Neural cell (in vitro differentiated cells): ENCODE data around the gene CAPN5. TPM values are rescaled to one million over a fixed set of nuclear protein-coding genes. Genes with fewer than 3 reads are reported as not detected.
A peak's percentile ranks its signal among the peaks of the same experiment; 100 is the strongest.

Source experiments
- H2AFZ ChIP-seq: fragments of 200-600, 300-800 bp; sonication (generic), shearing (Covaris generic); 2 replicates; pipeline ENCODE4 v1.6.0; 2014; ENCODE audit warnings: low read depth, mild to moderate bottlenecking, antibody characterized with exemption, low read length, moderate library complexity
- H3F3A ChIP-seq: fragments of 200-600 bp; shearing (Covaris generic); 2 replicates; pipeline ENCODE4 v1.6.1; 2016; ENCODE audit warnings: mild to moderate bottlenecking, moderate library complexity, mixed read lengths, antibody characterized with exemption, low read length; ENCODE audit not compliant: insufficient read depth, poor library complexity, severe bottlenecking
- H3K27ac ChIP-seq: fragments of 200-600, 300-800 bp; sonication (generic), shearing (Covaris generic); 2 replicates; pipeline ENCODE4 v1.5.1; 2014; ENCODE audit warnings: mild to moderate bottlenecking, low read length, moderate library complexity
- H3K27me3 ChIP-seq: fragments of 300-800, 200-600 bp; sonication (generic), shearing (Covaris generic); 2 replicates; pipeline ENCODE4 v1.6.0; 2014; ENCODE audit warnings: mild to moderate bottlenecking, low read depth, low read length, moderate library complexity; ENCODE audit not compliant: insufficient read depth
- H3K36me3 ChIP-seq: fragments of 300-800, 200-600 bp; sonication (generic), shearing (Covaris generic); 2 replicates; pipeline ENCODE4 v1.5.1; 2014; ENCODE audit warnings: mild to moderate bottlenecking, antibody characterized with exemption, low read length, moderate library complexity; ENCODE audit not compliant: insufficient read depth
- H3K4me2 ChIP-seq: fragments of 300-800, 200-600 bp; sonication (generic), shearing (Covaris generic); 2 replicates; pipeline ENCODE4 v1.6.0; 2014; ENCODE audit warnings: mild to moderate bottlenecking, low read length
- H3K4me3 ChIP-seq: fragments of 300-800, 200-600 bp; sonication (generic), shearing (Covaris generic); 2 replicates; pipeline ENCODE4 v1.5.1; 2014; ENCODE audit warnings: mild to moderate bottlenecking, low read length, moderate library complexity
- H3K79me2 ChIP-seq: fragments of 200-600 bp; shearing (Covaris generic); replicated peaks from 2 replicates; pipeline ENCODE4 v1.6.0; 2014; ENCODE audit warnings: mild to moderate bottlenecking, low read length, moderate library complexity; ENCODE audit not compliant: insufficient read depth
- H3K9ac ChIP-seq: fragments of 300-800, 200-600 bp; sonication (generic), shearing (Covaris generic); 2 replicates; pipeline ENCODE4 v1.6.1; 2016; ENCODE audit warnings: mild to moderate bottlenecking, low read length, mixed read lengths
- H3K9me2 ChIP-seq: fragments of 200-600 bp; shearing (Covaris generic); 2 replicates; pipeline ENCODE4 v1.6.1; 2016; ENCODE audit warnings: mild to moderate bottlenecking, low read length, mixed read lengths; ENCODE audit not compliant: insufficient read depth
- H3K9me3 ChIP-seq: fragments of 200-600, 300-800 bp; sonication (generic), shearing (Covaris generic); 2 replicates; pipeline ENCODE4 v1.6.1; 2016; ENCODE audit warnings: mild to moderate bottlenecking, mixed run types, low read length, moderate library complexity, mixed read lengths
- H4K20me1 ChIP-seq: fragments of 200-600 bp; shearing (Covaris generic); 2 replicates; pipeline ENCODE4 v1.6.1; 2016; ENCODE audit warnings: mild to moderate bottlenecking, mixed run types; ENCODE audit not compliant: insufficient read depth
- EP300 ChIP-seq: fragments of 450-650 bp; conservative IDR thresholded peaks from 2 replicates; pipeline ENCODE4 v1.6.1; 2014; ENCODE audit warnings: antibody characterized with exemption, mild to moderate bottlenecking, moderate library complexity; ENCODE audit not compliant: poor library complexity, severe bottlenecking
- EZH2 ChIP-seq: fragments of 200-600, 300-800 bp; shearing (Covaris generic), sonication (generic); IDR thresholded peaks from 2 replicates; pipeline ENCODE4 v1.6.1; 2014; ENCODE audit warnings: antibody characterized with exemption, low read length, borderline replicate concordance, mild to moderate bottlenecking; ENCODE audit not compliant: insufficient read depth, poor library complexity, severe bottlenecking
- MXI1 ChIP-seq: fragments of 450-650 bp; conservative IDR thresholded peaks from 2 replicates; pipeline ENCODE4 v1.6.1; 2014; ENCODE audit warnings: antibody characterized with exemption, mild to moderate bottlenecking; ENCODE audit not compliant: poor library complexity, severe bottlenecking
- POLR2AphosphoS5 ChIP-seq: IDR thresholded peaks from 2 replicates; pipeline ENCODE4 v1.6.1; 2012
- RAD21 ChIP-seq: fragments of 450-650 bp; conservative IDR thresholded peaks from 2 replicates; pipeline ENCODE4 v1.6.1; 2014; ENCODE audit warnings: antibody characterized with exemption, mild to moderate bottlenecking, moderate library complexity
- SMC3 ChIP-seq: fragments of 450-650 bp; conservative IDR thresholded peaks from 2 replicates; pipeline ENCODE4 v1.6.1; 2014; ENCODE audit warnings: antibody characterized with exemption, mild to moderate bottlenecking, moderate library complexity; ENCODE audit not compliant: poor library complexity
- TAF1 ChIP-seq: IDR thresholded peaks from 2 replicates; pipeline ENCODE4 v1.6.1; 2012; ENCODE audit warnings: low read depth
- polyA plus RNA-seq: library from polyadenylated mRNA; depleted of rRNA; stranded (reverse); fragments of >200 nt; gene quantifications from 2 replicates; pipeline ENCODE4 v1.2.3, GENCODE V29; 2014
- TF ChIP-seq, protein P1 (sequence below): fragments of 450-650 bp; IDR thresholded peaks from 2 replicates; pipeline ENCODE4 v1.5.1; 2014; ENCODE audit warnings: antibody characterized with exemption, mild to moderate bottlenecking, moderate library complexity; ENCODE audit not compliant: poor library complexity, severe bottlenecking
- TF ChIP-seq, protein P2 (sequence below): IDR thresholded peaks from 2 replicates; pipeline ENCODE4 v1.6.1; 2012; ENCODE audit warnings: borderline replicate concordance

Gene CAPN5
- polyA plus RNA-seq, 1 donor from 2014 or later, result 20.5 TPM

DNA sequence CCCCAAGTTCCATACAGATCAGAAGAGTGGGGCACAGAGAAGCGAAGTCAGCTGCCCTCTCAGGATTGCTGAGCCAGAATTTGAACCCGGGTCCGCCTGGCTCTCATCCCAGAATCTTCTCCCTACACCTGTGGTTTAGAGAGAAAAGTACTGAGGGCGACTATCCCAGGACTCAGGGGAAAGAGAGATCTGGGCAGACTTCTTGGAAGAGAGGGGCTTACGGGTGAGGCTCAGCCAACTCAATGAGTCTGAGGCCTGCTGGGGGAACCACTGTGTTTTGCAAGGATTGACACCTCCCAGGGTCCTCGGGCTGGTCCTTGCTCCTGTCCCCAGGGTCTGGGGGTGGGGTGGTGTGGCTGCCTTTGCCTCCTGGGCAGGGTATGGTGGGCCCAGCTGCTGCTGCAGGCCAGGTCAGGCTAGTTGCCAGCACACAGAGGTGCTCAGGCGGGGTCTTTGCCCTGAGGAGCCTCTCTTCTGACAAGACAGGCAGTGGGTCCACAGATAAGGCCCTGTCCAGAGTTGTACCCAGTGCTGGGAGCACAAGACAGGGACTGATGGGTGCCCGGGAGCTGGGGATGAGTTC lies 1.2 kb downstream of the CAPN5 start:
- no peak overlapping the region for H2AFZ ChIP-seq
- peak overlapping the region; percentile 78 for H3K9ac ChIP-seq
- no peak overlapping the region for H3K27ac ChIP-seq
- peak overlapping the region; percentile 87 for H3K4me3 ChIP-seq
- H4K20me1 ChIP-seq, result no peaks in the 10 kb centered on the region
- H3K9me2 ChIP-seq, result no peaks in the 10 kb centered on the region
- H3K4me2 ChIP-seq, result peak overlapping the region; percentile 73
- no peaks in the 10 kb centered on the region for H3F3A ChIP-seq
- TF ChIP-seq, protein P1, sequence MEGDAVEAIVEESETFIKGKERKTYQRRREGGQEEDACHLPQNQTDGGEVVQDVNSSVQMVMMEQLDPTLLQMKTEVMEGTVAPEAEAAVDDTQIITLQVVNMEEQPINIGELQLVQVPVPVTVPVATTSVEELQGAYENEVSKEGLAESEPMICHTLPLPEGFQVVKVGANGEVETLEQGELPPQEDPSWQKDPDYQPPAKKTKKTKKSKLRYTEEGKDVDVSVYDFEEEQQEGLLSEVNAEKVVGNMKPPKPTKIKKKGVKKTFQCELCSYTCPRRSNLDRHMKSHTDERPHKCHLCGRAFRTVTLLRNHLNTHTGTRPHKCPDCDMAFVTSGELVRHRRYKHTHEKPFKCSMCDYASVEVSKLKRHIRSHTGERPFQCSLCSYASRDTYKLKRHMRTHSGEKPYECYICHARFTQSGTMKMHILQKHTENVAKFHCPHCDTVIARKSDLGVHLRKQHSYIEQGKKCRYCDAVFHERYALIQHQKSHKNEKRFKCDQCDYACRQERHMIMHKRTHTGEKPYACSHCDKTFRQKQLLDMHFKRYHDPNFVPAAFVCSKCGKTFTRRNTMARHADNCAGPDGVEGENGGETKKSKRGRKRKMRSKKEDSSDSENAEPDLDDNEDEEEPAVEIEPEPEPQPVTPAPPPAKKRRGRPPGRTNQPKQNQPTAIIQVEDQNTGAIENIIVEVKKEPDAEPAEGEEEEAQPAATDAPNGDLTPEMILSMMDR, result no peak
- TF ChIP-seq RAD21 (no peak), EZH2 (no peak), SMC3 (no peak), MXI1 (no peak), TAF1 (no peak), EP300 (no peak), POLR2AphosphoS5 (no peak)
- TF ChIP-seq, protein P2, sequence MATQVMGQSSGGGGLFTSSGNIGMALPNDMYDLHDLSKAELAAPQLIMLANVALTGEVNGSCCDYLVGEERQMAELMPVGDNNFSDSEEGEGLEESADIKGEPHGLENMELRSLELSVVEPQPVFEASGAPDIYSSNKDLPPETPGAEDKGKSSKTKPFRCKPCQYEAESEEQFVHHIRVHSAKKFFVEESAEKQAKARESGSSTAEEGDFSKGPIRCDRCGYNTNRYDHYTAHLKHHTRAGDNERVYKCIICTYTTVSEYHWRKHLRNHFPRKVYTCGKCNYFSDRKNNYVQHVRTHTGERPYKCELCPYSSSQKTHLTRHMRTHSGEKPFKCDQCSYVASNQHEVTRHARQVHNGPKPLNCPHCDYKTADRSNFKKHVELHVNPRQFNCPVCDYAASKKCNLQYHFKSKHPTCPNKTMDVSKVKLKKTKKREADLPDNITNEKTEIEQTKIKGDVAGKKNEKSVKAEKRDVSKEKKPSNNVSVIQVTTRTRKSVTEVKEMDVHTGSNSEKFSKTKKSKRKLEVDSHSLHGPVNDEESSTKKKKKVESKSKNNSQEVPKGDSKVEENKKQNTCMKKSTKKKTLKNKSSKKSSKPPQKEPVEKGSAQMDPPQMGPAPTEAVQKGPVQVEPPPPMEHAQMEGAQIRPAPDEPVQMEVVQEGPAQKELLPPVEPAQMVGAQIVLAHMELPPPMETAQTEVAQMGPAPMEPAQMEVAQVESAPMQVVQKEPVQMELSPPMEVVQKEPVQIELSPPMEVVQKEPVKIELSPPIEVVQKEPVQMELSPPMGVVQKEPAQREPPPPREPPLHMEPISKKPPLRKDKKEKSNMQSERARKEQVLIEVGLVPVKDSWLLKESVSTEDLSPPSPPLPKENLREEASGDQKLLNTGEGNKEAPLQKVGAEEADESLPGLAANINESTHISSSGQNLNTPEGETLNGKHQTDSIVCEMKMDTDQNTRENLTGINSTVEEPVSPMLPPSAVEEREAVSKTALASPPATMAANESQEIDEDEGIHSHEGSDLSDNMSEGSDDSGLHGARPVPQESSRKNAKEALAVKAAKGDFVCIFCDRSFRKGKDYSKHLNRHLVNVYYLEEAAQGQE, result no peak
- H3K79me2 ChIP-seq, result no peaks in the 10 kb centered on the region
- H3K27me3 ChIP-seq, result no peaks in the 10 kb centered on the region
- no peaks in the 10 kb centered on the region for H3K36me3 ChIP-seq
- no peaks in the 10 kb centered on the region for H3K9me3 ChIP-seq

DNA sequence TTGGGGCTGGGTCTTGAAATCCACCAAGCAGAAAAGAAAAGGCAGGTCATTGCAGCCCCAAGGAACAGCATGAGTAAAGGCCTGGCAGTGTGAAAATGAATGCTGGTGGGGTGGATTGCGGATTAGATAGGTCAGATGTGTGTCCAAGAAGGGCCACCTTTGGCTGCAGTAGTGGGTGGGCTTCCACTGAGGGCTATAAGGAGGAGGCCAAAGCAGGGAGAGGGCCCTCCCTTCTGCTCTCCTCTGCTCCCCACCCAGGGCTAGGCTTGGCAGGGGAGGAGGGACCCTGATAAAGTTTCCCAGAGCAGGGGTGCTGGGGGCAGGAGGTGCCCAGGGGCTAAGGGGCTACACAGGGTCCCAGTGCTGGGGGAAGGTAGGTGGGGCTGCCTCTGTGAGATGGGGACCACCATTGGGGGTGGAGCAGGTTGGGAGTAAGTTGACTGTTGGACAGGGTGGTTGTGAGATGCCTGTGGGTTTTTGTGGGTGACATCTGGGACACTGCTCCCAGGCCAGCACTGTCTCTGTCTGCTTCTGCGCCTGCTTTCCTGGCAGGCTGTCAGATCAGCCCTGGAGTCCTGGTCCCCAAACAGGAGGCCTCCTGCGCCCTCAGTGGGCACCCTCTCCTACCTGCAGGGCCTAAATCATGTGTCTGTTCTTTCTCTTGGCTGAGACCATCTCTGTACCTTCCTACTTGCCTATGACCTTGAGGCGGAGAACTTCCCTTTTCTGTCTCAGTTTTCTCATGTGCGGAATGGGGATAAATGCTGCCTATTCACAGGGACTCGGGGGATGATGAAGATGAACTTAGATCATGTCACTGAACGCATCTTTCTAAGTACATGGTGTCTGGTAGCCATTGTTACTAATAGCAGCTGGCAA lies 1.9 kb downstream of the CAPN5 start:
- no peaks in the 10 kb centered on the region for H4K20me1 ChIP-seq
- H3F3A ChIP-seq, result no peaks in the 10 kb centered on the region
- TF ChIP-seq MXI1, result no peak
- no peak for TF ChIP-seq POLR2AphosphoS5
- no peak for TF ChIP-seq RAD21
- TF ChIP-seq TAF1, result no peak
- no peak for TF ChIP-seq SMC3
- TF ChIP-seq, protein P2, result no peak
- TF ChIP-seq, protein P1, result no peak
- TF ChIP-seq EZH2, result no peak
- TF ChIP-seq EP300, result no peak
- H3K4me2 ChIP-seq, result peak overlapping the region; percentile 73
- peak overlapping the region; percentile 9 for H3K9ac ChIP-seq
- no peak overlapping the region for H2AFZ ChIP-seq
- H3K9me2 ChIP-seq, result no peaks in the 10 kb centered on the region
- H3K9me3 ChIP-seq, result no peaks in the 10 kb centered on the region
- no peaks in the 10 kb centered on the region for H3K79me2 ChIP-seq
- H3K27me3 ChIP-seq, result no peaks in the 10 kb centered on the region
- no peak overlapping the region for H3K27ac ChIP-seq
- no peaks in the 10 kb centered on the region for H3K36me3 ChIP-seq
- peak overlapping the region; percentile 87 for H3K4me3 ChIP-seq
